Esophagus muscularis mucosa (tissue), 4 donors: Measurements from ENCODE around the gene PLCD3. TPM values are rescaled to one million over a fixed set of nuclear protein-coding genes. Genes with fewer than 3 reads are reported as not detected.
A peak's percentile ranks its signal among the peaks of the same experiment; 100 is the strongest.

Source experiments
- DNase-seq: peaks from one replicate; pipeline ENCODE4 v3.0.0-alpha.2; 2017; ENCODE audit errors: extremely low spot score
- H3K27ac ChIP-seq, 4 donors: fragments of 200-600 bp; sonication (generic); replicated peaks in 1 of 4; 1 replicate in 3 of 4; 2 replicates in 1 of 4; pipeline ENCODE4 v1.5.1; 2016 to 2019; ENCODE audit warnings: mild to moderate bottlenecking in 1 of 4
- H3K27me3 ChIP-seq, 4 donors: fragments of 200-600 bp; sonication (generic); one replicate each; pipeline versions ENCODE4 v1.5.1 to v1.6.0; 2016 to 2019
- H3K36me3 ChIP-seq, 4 donors: fragments of 200-600 bp; sonication (generic); one replicate each; pipeline ENCODE4 v1.5.1; 2016 to 2019
- H3K4me1 ChIP-seq, 4 donors: fragments of 200-600 bp; sonication (generic); one replicate each; pipeline ENCODE4 v1.5.1; 2016 to 2019
- H3K4me3 ChIP-seq, 4 donors: fragments of 200-600 bp; sonication (generic); 1 replicate in 2 of 4; 2 replicates in 2 of 4; pipeline ENCODE4 v1.5.1; 2016 to 2019; ENCODE audit warnings: mild to moderate bottlenecking in 4 of 4, moderate library complexity in 1 of 4
- H3K9me3 ChIP-seq, 4 donors: fragments of 200-600 bp; sonication (generic); 1 replicate in 3 of 4; 2 replicates in 1 of 4; pipeline ENCODE4 v1.5.1; 2016 to 2019
- CTCF ChIP-seq, 3 experiments: fragments of 200-600 bp in 2 of 3; fragments of 450-650 bp in 1 of 3; sonication (generic) in 2 of 3; IDR thresholded peaks; one replicate each; pipeline ENCODE4 v1.5.1; 2017 to 2019; ENCODE audit warnings: antibody characterized with exemption in 3 of 3, mild to moderate bottlenecking in 2 of 3, moderate library complexity in 1 of 3
- EP300 ChIP-seq: sonication (generic); formaldehyde crosslinking; IDR thresholded peaks from one replicate; pipeline ENCODE4 v1.6.1; 2017; ENCODE audit warnings: antibody characterized with exemption
- POLR2A ChIP-seq: fragments of 450-650 bp; IDR thresholded peaks from one replicate; pipeline ENCODE4 v1.6.1; 2017; ENCODE audit warnings: antibody characterized with exemption, moderate library complexity, mild to moderate bottlenecking, low read depth
- POLR2AphosphoS5 ChIP-seq, 2 donors: sonication (generic); formaldehyde crosslinking; IDR thresholded peaks; one replicate each; pipeline ENCODE4 v1.6.1; 2017; ENCODE audit warnings: antibody characterized with exemption in 2 of 2
- WGBS: methylation state at CpG from one replicate; pipeline ENCODE4 v1.1.5; 2018; 5-methylcytosine and 5-hydroxymethylcytosine counted together
- intact Hi-C: fragments of 100-400 bp; cut with DNase I; formaldehyde crosslinking; loops from one replicate; pipeline ENCODE4 v1.15.1; 2023
- total RNA-seq, 4 donors: library from RNA; depleted of rRNA; stranded (reverse); fragments of >200 nt; gene quantifications; one replicate each; pipeline versions ENCODE4 v1.1.0 to v1.2.1, GENCODE V29; 2016

Gene PLCD3
- total RNA-seq, 4 donors from 2014 or later = 49.4 to 154 (median 106) TPM

GRCh38 chr17:45115871-45116270 is 16.4 kb downstream of the PLCD3 start:
- intact Hi-C loops = no loop called here
- TF ChIP-seq CTCF (IDR thresholded peaks at IDR 0.05) (no peak), POLR2A (no peak), POLR2AphosphoS5 (IDR thresholded peaks at IDR 0.05) (no peak), EP300 (no peak)
- Histone ChIP-seq H3K27ac (peak overlapping the region in 1 of 4 donors; percentile 4), H3K27me3 (no peaks in the 10 kb centered on the region), H3K4me3 (no peak overlapping the region), H3K9me3 (no peaks in the 10 kb centered on the region), H3K36me3 (peaks cover 0 to 88% (median 84%) of the 10 kb centered on the region in 4 donors), H3K4me1 (peaks cover 15 to 24% (median 19%) of the 10 kb centered on the region in 4 donors)
- no peak for DNase-seq
- WGBS = 83% methylated on average over 11 of the region's 11 CpGs

DNA sequence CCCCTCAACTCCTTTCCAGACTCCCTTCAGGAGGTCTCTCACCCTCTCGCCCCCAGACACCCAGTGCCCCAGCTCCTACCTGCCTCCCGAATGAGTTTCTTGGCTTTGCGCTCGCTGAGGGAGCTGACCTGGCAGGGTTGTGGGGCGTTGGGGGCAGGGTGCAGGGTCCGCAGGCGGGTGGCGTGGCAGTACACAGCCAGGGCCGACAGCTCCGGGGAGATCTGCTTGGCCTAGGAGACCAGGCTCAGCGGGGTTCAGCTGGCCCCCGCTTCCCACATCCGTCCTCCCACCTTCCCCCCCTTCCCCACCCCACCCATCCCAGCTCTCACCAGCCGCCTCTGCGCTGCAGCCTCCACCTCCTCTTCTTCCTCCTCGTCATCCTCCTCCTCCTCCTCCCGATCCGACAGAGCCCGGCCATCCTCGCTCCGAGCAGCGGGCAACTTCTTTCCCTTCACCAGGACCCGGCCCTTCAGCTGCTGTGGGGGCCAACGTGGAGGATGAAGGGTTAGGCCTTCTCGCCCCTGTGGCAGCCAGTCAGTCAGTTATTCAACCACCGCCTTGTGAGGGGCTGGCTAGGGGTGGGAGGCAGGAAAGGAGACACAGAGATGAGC is 17.2 kb downstream of the PLCD3 start:
- H3K27me3 ChIP-seq = no peaks in the 10 kb centered on the region
- no peaks in the 10 kb centered on the region for H3K9me3 ChIP-seq
- TF ChIP-seq POLR2AphosphoS5 (IDR thresholded peaks at IDR 0.05) (no peak), POLR2A (no peak), CTCF (IDR thresholded peaks at IDR 0.05) (no peak), EP300 (no peak)
- H3K27ac ChIP-seq = peak overlapping the region in 1 of 4 donors; percentile 39
- H3K4me1 ChIP-seq = peaks cover 23 to 29% (median 24%) of the 10 kb centered on the region in 4 donors
- peaks cover 0 to 80% (median 77%) of the 10 kb centered on the region in 4 donors for H3K36me3 ChIP-seq
- WGBS = 89% methylated on average over 25 of the region's 26 CpGs
- no peak for DNase-seq
- H3K4me3 ChIP-seq = no peak overlapping the region
- intact Hi-C loops = no loop called here

DNA sequence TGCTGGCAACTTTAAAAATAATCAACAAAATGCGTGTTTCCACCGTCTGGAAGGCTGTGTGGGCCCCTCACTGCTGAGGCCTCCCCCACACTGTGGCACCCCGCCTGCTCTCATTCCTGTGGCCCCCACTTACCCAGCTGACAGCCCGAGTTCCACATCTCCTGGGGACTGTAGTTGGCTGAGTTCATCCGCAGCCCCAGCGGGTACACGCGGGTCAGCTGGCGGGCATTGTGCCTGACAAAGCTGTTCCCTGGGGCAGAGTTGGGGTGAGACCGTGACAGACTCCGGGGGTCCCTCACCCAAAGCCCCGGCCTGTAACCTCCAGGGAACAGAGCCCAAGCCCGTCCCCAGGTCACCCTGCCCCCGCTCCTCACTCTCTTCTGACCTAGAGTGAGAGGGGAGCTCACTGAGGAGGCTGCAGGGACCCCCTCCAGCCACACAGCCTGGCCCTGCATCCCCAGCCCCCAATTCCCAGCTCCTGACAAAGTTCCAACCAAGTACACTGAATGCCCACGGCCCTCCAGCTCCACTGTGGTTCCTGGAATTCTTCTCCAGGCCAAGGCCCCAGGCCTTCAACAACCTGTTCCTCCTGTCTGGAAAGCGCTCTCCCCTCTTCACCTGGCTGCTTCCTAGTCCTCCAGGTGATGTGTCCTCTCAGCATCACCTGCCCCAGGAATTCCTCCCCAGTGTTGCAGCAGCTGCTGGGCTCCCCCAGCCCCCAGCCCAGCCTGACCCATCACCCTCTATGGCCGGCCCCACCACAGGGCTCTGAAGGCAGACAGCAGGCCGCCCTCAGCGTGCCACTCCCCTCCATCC is 18.0 kb downstream of the PLCD3 start:
- Histone ChIP-seq H3K27me3 (no peaks in the 10 kb centered on the region), H3K27ac (peak overlapping the region in 2 of 4 donors; percentile 9 to 39), H3K4me1 (peaks cover 29 to 34% (median 32%) of the 10 kb centered on the region in 4 donors), H3K4me3 (no peak overlapping the region), H3K9me3 (no peaks in the 10 kb centered on the region), H3K36me3 (peaks cover 0 to 75% (median 69%) of the 10 kb centered on the region in 4 donors)
- DNase-seq = no peak
- intact Hi-C loops = no loop called here
- TF ChIP-seq POLR2AphosphoS5 (IDR thresholded peaks at IDR 0.05) (no peak), EP300 (no peak), POLR2A (no peak), CTCF (IDR thresholded peaks at IDR 0.05) (no peak)
- 92% methylated on average over 13 of the region's 19 CpGs for WGBS

DNA sequence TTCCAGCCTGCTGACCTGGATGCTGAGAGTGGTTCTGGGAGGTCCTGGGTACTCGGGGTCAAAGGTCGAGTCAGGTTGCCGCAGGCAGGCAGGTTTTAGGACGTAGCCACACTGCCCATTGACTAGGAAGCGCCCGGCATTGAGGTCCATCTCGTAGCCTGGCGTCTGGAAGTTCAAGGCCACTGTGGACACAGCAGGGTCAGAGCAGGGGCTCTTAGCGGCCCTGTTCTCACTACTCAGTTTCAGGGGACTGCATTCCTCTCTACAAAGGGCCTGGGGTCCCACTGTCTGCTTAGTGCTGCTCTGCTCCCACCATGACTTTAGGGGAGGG is 18.9 kb downstream of the PLCD3 start:
- intact Hi-C loops = no loop called here
- Histone ChIP-seq H3K36me3 (peaks cover 0 to 75% (median 64%) of the 10 kb centered on the region in 4 donors), H3K9me3 (no peaks in the 10 kb centered on the region), H3K27me3 (no peaks in the 10 kb centered on the region), H3K4me3 (no peak overlapping the region), H3K27ac (peak overlapping the region in 3 of 4 donors; percentile 9 to 85 (median 84)), H3K4me1 (peaks cover 35 to 43% (median 41%) of the 10 kb centered on the region in 4 donors)
- WGBS = 79% methylated on average over 4 of the region's 9 CpGs
- no peak for DNase-seq
- TF ChIP-seq CTCF (IDR thresholded peaks at IDR 0.05) (no peak), EP300 (no peak), POLR2A (no peak), POLR2AphosphoS5 (IDR thresholded peaks at IDR 0.05) (no peak)
